A549 (cell line): ENCODE measurements around the gene NELFE.

ENCODE experiments used
- CTCF ChIP-seq: fragments of >200 bp; sonication (Bioruptor Twin); formaldehyde crosslinking; IDR thresholded peaks from 3 replicates; pipeline ENCODE4 v1.5.1; 2016
- EP300 ChIP-seq, 2 experiments: fragments of >200 bp; sonication (Bioruptor Twin); formaldehyde crosslinking; IDR thresholded peaks; 2 replicates in 1 of 2; 3 replicates in 1 of 2; pipeline ENCODE4 v1.6.1; 2016 to 2017
- KDM5A ChIP-seq: fragments of 200-600 bp; sonication (generic); IDR thresholded peaks from 2 replicates; pipeline ENCODE4 v1.6.1; 2016; ENCODE audit warnings: antibody characterized with exemption, mild to moderate bottlenecking
- PBX3 ChIP-seq: IDR thresholded peaks from 2 replicates; pipeline ENCODE4 v1.6.1; 2012
- POLR2A ChIP-seq: IDR thresholded peaks from 2 replicates; pipeline ENCODE4 v1.6.1; 2012; ENCODE audit warnings: mild to moderate bottlenecking, low read length
- TFCP2L1 ChIP-seq: fragments of 250-450 bp; sonication (Bioruptor Pico); IDR thresholded peaks from 2 replicates; pipeline ENCODE4 v1.5.0; 2021; ENCODE audit warnings: mild to moderate bottlenecking
- ZSCAN20 ChIP-seq: fragments of 250-450 bp; sonication (Bioruptor Pico); IDR thresholded peaks from 2 replicates; pipeline ENCODE4 v1.8.0; 2022; ENCODE audit warnings: mild to moderate bottlenecking, moderate library complexity

- TF ChIP-seq CTCF (no peak), TFCP2L1 (CRISPR knock-in tag) (no peak), EP300 (IDR thresholded peaks at IDR 0.05) (no peak), POLR2A (no peak), PBX3 (no peak), ZSCAN20 (CRISPR knock-in tag) (no peak), KDM5A (no peak)
These were observed 25.2 kb downstream of the NELFE start for GRCh38 chr6:31933537-31933936.
